Mucosa of descending colon (tissue), 3 donors: ENCODE results near the gene BACE1. TPM values are rescaled to one million over a fixed set of nuclear protein-coding genes. Genes with fewer than 3 reads are reported as not detected.
"Not testable (repeated sequence)": the region's sequence is repeated elsewhere in the genome, so short reads cannot be mapped to it uniquely, and the experiment has no call there.

ENCODE experiments used
- ATAC-seq: fragments of 200-7000 bp; cut with Tn5 transposase; one replicate; pipeline ENCODE4 v1.9.1; 2020; ENCODE audit warnings: mild to moderate bottlenecking, moderate library complexity
- DNase-seq, 3 donors: peaks; one replicate each; pipeline ENCODE4 v3.0.0-alpha.2; 2020
- H3K36me3 ChIP-seq: fragments of 200-600 bp; one replicate; pipeline ENCODE4 v1.8.0; 2021; ENCODE audit warnings: low read depth, mild to moderate bottlenecking
- H3K4me1 ChIP-seq: fragments of 200-600 bp; one replicate; pipeline ENCODE4 v1.8.0; 2021; ENCODE audit warnings: low read depth, mild to moderate bottlenecking
- H3K4me3 ChIP-seq: fragments of 200-600 bp; one replicate; pipeline ENCODE4 v1.8.0; 2021; ENCODE audit warnings: mild to moderate bottlenecking
- H3K9me3 ChIP-seq: fragments of 200-600 bp; one replicate; pipeline ENCODE4 v1.8.0; 2021; ENCODE audit warnings: mild to moderate bottlenecking
- intact Hi-C, 2 donors: fragments of 100-400 bp; cut with DNase I in 1 of 2; cut with micrococcal nuclease in 1 of 2; formaldehyde crosslinking; loops; one replicate each; pipeline versions ENCODE4 v1.11.0 to v1.11.1; 2022; cut with DNase I, micrococcal nuclease
- total RNA-seq, 3 donors: library from RNA; stranded (reverse); fragmentation: NEBNext Ultra II Directional in 2 of 3; extraction: Animal tissue kit (Norgen Biotek cat#: 25700) in 2 of 3; gene quantifications; one replicate each; pipeline versions ENCODE4 v1.2.1 to v1.2.4, GENCODE V29; 2021 to 2023
- TF ChIP-seq, protein P1 (sequence below): fragments of 200-600 bp; IDR thresholded peaks from one replicate; pipeline ENCODE4 v1.8.0; 2022; ENCODE audit warnings: antibody characterized with exemption, mild to moderate bottlenecking
- donor health status: DM: no; HTN: no; CAD: no; lungs with moderate emphysema.
- donor health status: DM: no; HTN: no; CAD: no.
- donor health status: DM: no; HTN: yes; CAD: no.

BACE1 gene
- total RNA-seq, 3 donors from 2014 or later: 7.8 to 23.0 (median 10.2) TPM

DNA sequence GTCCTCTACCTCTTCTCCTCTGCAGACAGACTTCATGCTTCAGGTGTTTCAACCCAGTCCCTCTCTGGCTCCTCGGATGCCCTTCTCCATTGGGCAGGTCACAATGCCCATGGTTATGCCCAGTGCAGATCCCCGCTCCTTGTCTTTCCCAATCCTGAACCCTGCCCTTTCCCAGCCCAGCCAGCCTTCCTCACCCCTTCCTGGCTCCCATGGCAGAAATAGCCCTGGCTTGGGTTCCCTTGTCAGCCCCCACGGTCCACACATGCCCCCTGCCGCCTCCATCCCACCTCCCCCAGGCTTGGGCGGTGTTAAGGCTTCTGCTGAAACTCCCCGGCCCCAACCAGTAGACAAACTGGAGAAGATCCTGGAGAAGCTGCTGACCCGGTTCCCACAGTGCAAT, 34.2 kb downstream of the BACE1 start:
- DNase-seq (no peak), ATAC-seq (no peak)
- TF ChIP-seq, protein P1, sequence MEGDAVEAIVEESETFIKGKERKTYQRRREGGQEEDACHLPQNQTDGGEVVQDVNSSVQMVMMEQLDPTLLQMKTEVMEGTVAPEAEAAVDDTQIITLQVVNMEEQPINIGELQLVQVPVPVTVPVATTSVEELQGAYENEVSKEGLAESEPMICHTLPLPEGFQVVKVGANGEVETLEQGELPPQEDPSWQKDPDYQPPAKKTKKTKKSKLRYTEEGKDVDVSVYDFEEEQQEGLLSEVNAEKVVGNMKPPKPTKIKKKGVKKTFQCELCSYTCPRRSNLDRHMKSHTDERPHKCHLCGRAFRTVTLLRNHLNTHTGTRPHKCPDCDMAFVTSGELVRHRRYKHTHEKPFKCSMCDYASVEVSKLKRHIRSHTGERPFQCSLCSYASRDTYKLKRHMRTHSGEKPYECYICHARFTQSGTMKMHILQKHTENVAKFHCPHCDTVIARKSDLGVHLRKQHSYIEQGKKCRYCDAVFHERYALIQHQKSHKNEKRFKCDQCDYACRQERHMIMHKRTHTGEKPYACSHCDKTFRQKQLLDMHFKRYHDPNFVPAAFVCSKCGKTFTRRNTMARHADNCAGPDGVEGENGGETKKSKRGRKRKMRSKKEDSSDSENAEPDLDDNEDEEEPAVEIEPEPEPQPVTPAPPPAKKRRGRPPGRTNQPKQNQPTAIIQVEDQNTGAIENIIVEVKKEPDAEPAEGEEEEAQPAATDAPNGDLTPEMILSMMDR: no peak
- Histone ChIP-seq H3K36me3 (no peaks in the 10 kb centered on the region), H3K9me3 (no peaks in the 10 kb centered on the region), H3K4me1 (no peaks in the 10 kb centered on the region), H3K4me3 (no peak overlapping the region)
- intact Hi-C loops: no loop called here

DNA sequence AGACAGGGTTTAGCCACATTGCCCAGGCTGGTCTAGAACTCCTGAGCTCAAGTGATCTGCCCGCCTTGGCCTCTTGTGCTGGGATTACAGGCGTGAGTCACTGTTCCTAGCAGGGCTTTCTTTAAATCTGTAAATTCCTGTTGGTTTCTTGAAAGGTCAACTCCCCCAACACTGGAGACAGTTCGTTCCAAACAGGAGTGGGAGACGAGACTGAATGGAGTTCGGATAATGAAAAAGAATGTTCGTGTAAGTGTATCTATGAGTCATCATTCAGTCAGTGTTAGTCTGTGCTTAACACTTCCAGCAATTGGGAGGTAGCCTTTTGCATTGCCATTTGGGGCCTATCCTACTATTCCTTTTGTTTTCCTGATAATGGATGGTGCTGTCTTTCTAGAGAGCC, 34.9 kb downstream of the BACE1 start:
- Histone ChIP-seq H3K9me3 (no peaks in the 10 kb centered on the region), H3K4me3 (no peak overlapping the region), H3K36me3 (no peaks in the 10 kb centered on the region), H3K4me1 (no peaks in the 10 kb centered on the region)
- peak; percentile 26 for ATAC-seq
- TF ChIP-seq, protein P1: no peak
- no peak for DNase-seq
- intact Hi-C loops: no loop called here

GRCh38 chr11:117279711-117280376, 36.2 kb downstream of the BACE1 start:
- ATAC-seq: peak; percentile 36
- Histone ChIP-seq H3K9me3 (no peaks in the 10 kb centered on the region), H3K4me1 (no peaks in the 10 kb centered on the region), H3K4me3 (no peak overlapping the region), H3K36me3 (no peaks in the 10 kb centered on the region)
- TF ChIP-seq, protein P1: no peak
- no peak for DNase-seq
- intact Hi-C loops: no loop called here

GRCh38 chr11:117278347-117278746, 37.7 kb downstream of the BACE1 start:
- ATAC-seq (no peak), DNase-seq (no peak)
- Histone ChIP-seq H3K4me1 (no peaks in the 10 kb centered on the region), H3K36me3 (no peaks in the 10 kb centered on the region), H3K4me3 (no peak overlapping the region), H3K9me3 (peaks cover 4% of the 10 kb centered on the region)
- intact Hi-C loops: no loop called here
- TF ChIP-seq, protein P1: no peak

GRCh38 chr11:117273550-117274289, 42.3 kb downstream of the BACE1 start:
- H3K4me1 ChIP-seq: no peaks in the 10 kb centered on the region
- DNase-seq (no peak), ATAC-seq (no peak)
- H3K9me3 ChIP-seq: peaks cover 5% of the 10 kb centered on the region
- intact Hi-C loops: no loop called here
- TF ChIP-seq, protein P1: no peak
- H3K36me3 ChIP-seq: no peaks in the 10 kb centered on the region
- no peak overlapping the region for H3K4me3 ChIP-seq

GRCh38 chr11:117272175-117272574, 43.9 kb downstream of the BACE1 start:
- H3K4me1 ChIP-seq, H3K9me3 ChIP-seq, DNase-seq, ATAC-seq, H3K4me3 ChIP-seq, H3K36me3 ChIP-seq, intact Hi-C loops: not testable (repeated sequence)
